ENCODE data around the gene LCE2A.

GRCh38 chr1:152741656-152742055 is 43.5 kb downstream of the LCE2A start:
- TF ChIP-seq CTCF (IDR thresholded peaks at IDR 0.05), result no peak
- TF ChIP-seq FOSL2 (IDR thresholded peaks at IDR 0.05; ENCODE audit: borderline replicate concordance, low read depth), result no peak
- no peak for TF ChIP-seq EZH2phosphoT487 (IDR thresholded peaks at IDR 0.05; ENCODE audit: borderline replicate concordance, low read depth)
- no peak for TF ChIP-seq RFX5 (IDR thresholded peaks at IDR 0.05; ENCODE audit: low read length)
- no peak for TF ChIP-seq GABPA (IDR thresholded peaks at IDR 0.05; ENCODE audit: low read depth)
- TF ChIP-seq REST (IDR thresholded peaks at IDR 0.05; ENCODE audit: low read depth, low read length), result no peak
- no peak for TF ChIP-seq FOXJ3 (CRISPR knock-in tag; IDR thresholded peaks at IDR 0.05)

All from SK-N-SH (cell line).